Activated CD4-positive, alpha-beta memory T cell treated with anti-CD3 and anti-CD28 coated beads for 36 hours (primary cell): ENCODE results near the gene ETV1. TPM values are rescaled to one million over a fixed set of nuclear protein-coding genes. Genes with fewer than 3 reads are reported as not detected.

Source experiments
- CTCF ChIA-PET: fragments of 350-600 bp; sonication (Branson Sonifier 250); formaldehyde crosslinking; loops from one replicate; lab custom pipeline; 2021; ENCODE audit warnings: antibody characterized with exemption, inconsistent platforms; lab: Charles Lee
- POLR2A ChIA-PET: fragments of 350-600 bp; sonication (Branson Sonifier 250); formaldehyde crosslinking; loops from one replicate; lab custom pipeline; 2021; ENCODE audit warnings: antibody characterized with exemption; lab: Charles Lee
- DNase-seq: peaks from one replicate; pipeline ENCODE4 v3.0.0-alpha.2; 2020
- H3K27ac Mint-ChIP-seq: one replicate; pipeline ENCODE4 v1.8.0; 2021; ENCODE audit warnings: mixed read lengths
- H3K27me3 Mint-ChIP-seq: one replicate; pipeline ENCODE4 v1.8.0; 2021; ENCODE audit warnings: mixed read lengths
- H3K36me3 Mint-ChIP-seq: one replicate; pipeline ENCODE4 v1.8.0; 2021; ENCODE audit warnings: mixed read lengths
- H3K4me1 Mint-ChIP-seq: one replicate; pipeline ENCODE4 v1.8.0; 2021; ENCODE audit warnings: low read depth, mixed read lengths
- H3K4me3 Mint-ChIP-seq: one replicate; pipeline ENCODE4 v1.8.0; 2021; ENCODE audit warnings: mild to moderate bottlenecking, mixed read lengths
- H3K9me3 Mint-ChIP-seq: one replicate; pipeline ENCODE4 v1.8.0; 2021; ENCODE audit warnings: mixed read lengths
- intact Hi-C: fragments of 100-400 bp; cut with micrococcal nuclease; formaldehyde crosslinking; loops from one replicate; pipeline ENCODE4 v1.15.1; 2023
- total RNA-seq, 2 experiments: library from RNA; stranded (reverse); gene quantifications; one replicate each; pipeline ENCODE4 v1.2.3, GENCODE V29; 2021

ETV1 gene
- total RNA-seq, 2 experiments from 2014 or later: 0.31 to 0.59 TPM

DNA sequence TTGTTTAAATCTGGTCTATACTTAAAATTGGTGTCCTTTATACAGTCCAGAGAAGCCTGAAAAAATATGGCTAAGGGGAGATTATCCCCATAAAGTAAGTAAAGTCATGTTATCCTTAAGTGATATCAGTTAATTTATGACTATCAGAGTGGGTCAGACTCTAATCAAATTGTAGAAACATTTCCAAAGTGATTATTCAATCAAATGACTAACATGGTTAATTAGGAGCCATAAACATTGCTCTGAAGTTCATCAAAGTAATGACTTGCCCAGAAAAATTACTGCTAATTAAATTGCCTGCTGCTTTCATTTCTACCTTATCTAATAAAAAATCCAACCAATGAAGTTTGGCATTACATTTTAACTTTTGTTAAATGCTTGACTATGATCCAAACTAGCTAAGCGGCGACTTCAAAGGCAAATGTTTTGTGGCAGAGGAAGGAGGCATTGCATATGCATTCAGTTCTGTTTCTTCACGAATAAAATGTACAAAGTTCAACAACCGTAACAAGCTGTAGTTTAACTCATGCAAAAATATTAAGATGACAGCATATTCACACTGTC, 76.7 kb downstream of the ETV1 start:
- H3K4me1 Mint-ChIP-seq: peaks cover 32% of the 10 kb centered on the region
- H3K36me3 Mint-ChIP-seq: no peaks in the 10 kb centered on the region
- ChIA-PET POLR2A (no interaction called here), CTCF (no interaction called here)
- intact Hi-C loops: loop anchor here (10.0 kb wide), 1 partner anchor 128 kb away; no protein-coding TSS in a partner anchor
- H3K27me3 Mint-ChIP-seq: no peaks in the 10 kb centered on the region
- H3K27ac Mint-ChIP-seq: no peak overlapping the region
- no peaks in the 10 kb centered on the region for H3K9me3 Mint-ChIP-seq
- no peak overlapping the region for H3K4me3 Mint-ChIP-seq
- DNase-seq: no peak

DNA sequence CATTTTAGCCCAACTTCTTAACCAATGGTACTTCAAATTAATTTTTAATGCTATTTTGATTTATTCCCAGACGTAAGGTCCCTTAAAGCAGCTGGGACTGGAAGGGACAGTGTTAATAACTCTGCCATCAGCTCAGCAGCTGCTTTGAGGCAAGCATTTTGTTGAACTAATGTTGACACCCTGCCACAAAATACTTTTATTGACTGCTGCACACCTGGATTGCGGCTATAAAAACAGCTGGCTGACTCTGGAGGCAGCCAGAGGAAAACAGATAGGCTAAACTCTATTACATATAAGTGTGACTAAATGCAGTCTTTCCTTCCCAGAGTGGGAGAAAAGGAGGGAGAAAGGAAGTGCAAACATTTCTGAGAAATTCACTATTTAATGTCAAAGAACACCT, 77.6 kb downstream of the ETV1 start:
- H3K4me1 Mint-ChIP-seq: peaks cover 35% of the 10 kb centered on the region
- intact Hi-C loops: loop anchor here (2.0 to 10.0 kb wide), 3 partner anchors 61 to 127 kb away; no protein-coding TSS in a partner anchor
- POLR2A ChIA-PET: no interaction called here
- no peak for DNase-seq
- no peaks in the 10 kb centered on the region for H3K27me3 Mint-ChIP-seq
- H3K27ac Mint-ChIP-seq: no peak overlapping the region
- no peaks in the 10 kb centered on the region for H3K9me3 Mint-ChIP-seq
- CTCF ChIA-PET: no interaction called here
- H3K4me3 Mint-ChIP-seq: no peak overlapping the region
- no peaks in the 10 kb centered on the region for H3K36me3 Mint-ChIP-seq

DNA sequence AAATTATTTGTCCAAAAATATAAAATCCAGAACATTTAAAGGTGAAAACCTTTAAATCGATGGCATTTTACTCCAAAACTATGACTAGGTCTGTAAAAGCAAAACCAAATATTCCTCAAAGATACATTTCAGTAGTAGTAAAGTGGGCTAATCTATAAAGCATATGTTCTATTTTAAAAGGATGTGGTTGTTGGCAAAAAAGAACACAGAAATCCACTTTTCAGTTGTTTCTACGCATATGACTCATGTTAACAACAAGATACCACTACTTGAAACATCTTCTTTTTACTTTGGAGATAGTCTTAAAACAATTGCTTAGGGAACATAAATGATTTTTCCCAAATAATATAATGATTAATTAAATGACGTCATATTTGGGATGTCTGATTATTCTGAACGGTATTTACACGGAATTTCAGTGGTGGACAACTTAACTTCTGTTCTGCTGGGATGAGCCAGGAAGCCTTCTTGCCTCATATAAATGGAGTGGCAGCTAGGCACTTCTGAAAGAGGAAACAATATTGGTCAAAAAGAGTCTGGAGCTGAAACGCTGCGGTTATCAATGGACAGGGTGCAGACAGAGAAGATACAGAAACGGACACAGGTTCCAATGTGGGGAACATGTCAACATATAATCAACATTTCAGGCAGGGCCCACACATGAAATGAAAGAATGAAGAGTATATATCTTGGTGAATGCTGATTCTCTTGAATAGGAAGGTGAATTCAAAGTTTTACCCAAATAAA, 78.5 kb downstream of the ETV1 start:
- Mint-ChIP-seq H3K27ac (no peak overlapping the region), H3K9me3 (no peaks in the 10 kb centered on the region), H3K27me3 (no peaks in the 10 kb centered on the region), H3K36me3 (no peaks in the 10 kb centered on the region), H3K4me3 (no peak overlapping the region), H3K4me1 (peaks cover 35% of the 10 kb centered on the region)
- POLR2A ChIA-PET: no interaction called here
- CTCF ChIA-PET: no interaction called here
- DNase-seq: no peak
- intact Hi-C loops: loop anchor here (2.0 to 10.0 kb wide), 3 partner anchors 60 to 126 kb away; no protein-coding TSS in a partner anchor

DNA sequence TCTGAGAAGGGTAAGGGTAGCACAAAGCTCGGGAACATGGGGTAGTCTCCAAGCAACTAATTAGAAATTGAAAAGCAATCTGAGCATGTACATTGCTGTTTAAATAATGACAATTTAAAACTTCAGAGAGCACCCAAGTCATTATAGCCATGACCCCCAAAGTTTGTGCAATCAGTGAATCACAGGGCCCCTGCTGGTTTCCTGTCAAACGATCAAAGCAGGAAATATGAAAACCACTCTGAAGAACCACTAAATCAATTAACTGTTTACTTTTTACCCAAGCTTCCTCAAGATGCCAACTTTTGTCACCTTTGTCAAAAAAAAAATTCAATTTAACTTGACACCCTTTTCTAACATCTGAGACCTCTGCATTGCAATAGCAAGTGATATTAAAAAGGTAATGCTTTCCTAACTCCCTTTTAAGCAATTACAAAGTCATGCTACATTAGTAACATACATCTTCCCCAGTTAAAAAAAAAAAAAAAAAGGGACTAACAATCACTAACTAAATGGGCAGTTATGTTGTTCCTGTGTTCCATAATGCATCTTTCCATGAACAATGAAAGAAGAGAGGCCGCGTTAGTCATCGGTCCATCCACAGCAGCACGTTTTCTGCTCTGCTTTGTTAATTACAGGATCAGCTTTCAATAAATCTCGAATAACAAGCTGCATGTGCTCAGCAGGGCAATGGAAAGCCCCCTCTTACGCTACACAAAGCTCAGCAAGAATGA, 80.6 kb downstream of the ETV1 start:
- DNase-seq: peak; percentile 29
- intact Hi-C loops: no loop called here

DNA sequence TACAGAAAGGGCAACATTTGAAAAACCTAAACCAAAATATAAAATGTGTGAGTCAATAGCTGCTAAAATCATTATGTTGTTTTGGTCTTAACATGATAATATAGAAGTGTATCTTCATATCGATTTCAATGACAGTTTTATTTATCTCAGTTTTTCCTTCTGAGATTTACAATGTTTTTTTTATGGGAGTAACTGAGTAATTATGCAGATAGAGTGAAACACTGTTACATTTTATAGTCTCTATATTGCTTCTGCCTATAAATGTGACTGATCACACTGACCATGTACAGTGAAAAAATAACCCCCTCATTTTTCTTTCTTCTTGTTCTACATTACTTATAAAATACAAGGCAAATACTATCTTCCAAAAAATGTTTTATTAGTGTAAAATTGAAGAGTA, 81.6 kb downstream of the ETV1 start:
- intact Hi-C loops: no loop called here
- peaks cover 42% of the 10 kb centered on the region for H3K4me1 Mint-ChIP-seq

More for the DNA sequence above, 80.6 kb downstream of the ETV1 start:
- POLR2A ChIA-PET: no interaction called here
- H3K9me3 Mint-ChIP-seq: no peaks in the 10 kb centered on the region
- no peak overlapping the region for H3K27ac Mint-ChIP-seq
- no peaks in the 10 kb centered on the region for H3K36me3 Mint-ChIP-seq
- no peaks in the 10 kb centered on the region for H3K27me3 Mint-ChIP-seq
- H3K4me3 Mint-ChIP-seq: no peak overlapping the region
- CTCF ChIA-PET: no interaction called here
- peaks cover 42% of the 10 kb centered on the region for H3K4me1 Mint-ChIP-seq

DNA sequence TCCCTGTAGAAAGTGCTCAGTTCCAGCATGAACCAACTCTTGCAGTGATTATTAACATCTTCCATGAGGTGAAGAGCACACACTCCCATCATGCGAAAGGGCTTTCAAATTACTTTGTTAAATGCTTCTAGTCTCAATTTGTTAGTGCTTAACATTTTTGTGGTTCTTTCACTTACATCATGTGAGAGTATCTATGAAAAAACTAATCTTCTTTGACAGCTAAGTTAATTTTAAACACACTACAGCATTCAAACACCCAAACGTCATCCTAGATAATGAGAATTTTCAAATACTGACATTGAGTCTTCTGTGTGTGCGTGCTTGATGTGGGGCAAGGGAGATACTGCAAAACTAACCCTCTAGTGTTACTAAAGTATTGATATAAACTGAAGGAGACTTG, 84.8 kb downstream of the ETV1 start:
- DNase-seq: no peak
- Mint-ChIP-seq H3K27ac (no peak overlapping the region), H3K9me3 (no peaks in the 10 kb centered on the region), H3K27me3 (no peaks in the 10 kb centered on the region), H3K4me3 (no peak overlapping the region), H3K36me3 (no peaks in the 10 kb centered on the region), H3K4me1 (peaks cover 27% of the 10 kb centered on the region)
- intact Hi-C loops: no loop called here
- ChIA-PET POLR2A (no interaction called here), CTCF (no interaction called here)

More for the DNA sequence above, 81.6 kb downstream of the ETV1 start:
- H3K36me3 Mint-ChIP-seq: no peaks in the 10 kb centered on the region
- no peak for DNase-seq
- no peaks in the 10 kb centered on the region for H3K9me3 Mint-ChIP-seq
- H3K27ac Mint-ChIP-seq: no peak overlapping the region
- POLR2A ChIA-PET: no interaction called here
- no peaks in the 10 kb centered on the region for H3K27me3 Mint-ChIP-seq
- CTCF ChIA-PET: no interaction called here
- no peak overlapping the region for H3K4me3 Mint-ChIP-seq

DNA sequence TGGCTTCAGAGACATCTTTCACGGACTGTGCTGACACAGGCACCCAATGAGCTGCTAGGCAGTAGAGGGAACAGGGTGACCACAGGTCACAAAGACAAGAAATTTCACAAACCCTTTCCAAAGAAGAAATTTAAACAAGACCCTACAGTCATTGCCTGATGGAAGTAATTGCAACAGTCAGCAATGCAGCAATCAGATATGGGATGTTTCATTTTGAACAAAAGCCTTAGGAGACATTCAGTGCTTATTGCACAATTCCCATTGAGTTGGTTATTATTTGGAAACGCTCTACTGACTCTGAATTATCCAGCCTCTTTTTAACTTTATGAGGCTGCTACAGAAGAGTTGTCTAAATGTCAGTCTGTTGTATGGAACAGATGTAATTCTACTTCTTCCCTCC, 85.5 kb downstream of the ETV1 start:
- intact Hi-C loops: no loop called here
- H3K4me1 Mint-ChIP-seq: peaks cover 21% of the 10 kb centered on the region
- ChIA-PET POLR2A (no interaction called here), CTCF (no interaction called here)
- no peaks in the 10 kb centered on the region for H3K36me3 Mint-ChIP-seq
- H3K27me3 Mint-ChIP-seq: no peaks in the 10 kb centered on the region
- no peak overlapping the region for H3K4me3 Mint-ChIP-seq
- no peaks in the 10 kb centered on the region for H3K9me3 Mint-ChIP-seq
- no peak overlapping the region for H3K27ac Mint-ChIP-seq
- DNase-seq: no peak

DNA sequence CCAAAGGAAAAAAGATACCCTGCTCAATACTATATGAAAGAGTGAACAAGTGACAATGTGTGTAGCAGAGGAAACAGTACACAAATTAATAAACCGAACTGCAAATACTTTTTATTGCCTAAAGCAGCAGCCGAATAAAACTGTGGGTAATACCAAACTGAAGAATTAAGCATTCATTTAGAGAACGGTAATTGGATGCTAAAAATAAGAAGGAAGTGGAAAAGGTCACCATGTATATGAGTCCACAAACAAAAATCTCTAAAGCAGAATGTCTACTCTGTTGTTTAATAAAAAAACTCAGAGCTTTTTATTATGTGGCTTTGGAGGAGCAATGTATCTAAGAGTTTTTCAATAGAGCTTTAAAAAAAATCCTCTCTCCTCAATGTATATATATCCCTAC, 87.9 kb downstream of the ETV1 start:
- H3K4me3 Mint-ChIP-seq: no peak overlapping the region
- H3K4me1 Mint-ChIP-seq: peaks cover 7% of the 10 kb centered on the region
- DNase-seq: no peak
- no peaks in the 10 kb centered on the region for H3K27me3 Mint-ChIP-seq
- intact Hi-C loops: no loop called here
- ChIA-PET POLR2A (no interaction called here), CTCF (no interaction called here)
- no peaks in the 10 kb centered on the region for H3K9me3 Mint-ChIP-seq
- H3K27ac Mint-ChIP-seq: no peak overlapping the region
- H3K36me3 Mint-ChIP-seq: no peaks in the 10 kb centered on the region

DNA sequence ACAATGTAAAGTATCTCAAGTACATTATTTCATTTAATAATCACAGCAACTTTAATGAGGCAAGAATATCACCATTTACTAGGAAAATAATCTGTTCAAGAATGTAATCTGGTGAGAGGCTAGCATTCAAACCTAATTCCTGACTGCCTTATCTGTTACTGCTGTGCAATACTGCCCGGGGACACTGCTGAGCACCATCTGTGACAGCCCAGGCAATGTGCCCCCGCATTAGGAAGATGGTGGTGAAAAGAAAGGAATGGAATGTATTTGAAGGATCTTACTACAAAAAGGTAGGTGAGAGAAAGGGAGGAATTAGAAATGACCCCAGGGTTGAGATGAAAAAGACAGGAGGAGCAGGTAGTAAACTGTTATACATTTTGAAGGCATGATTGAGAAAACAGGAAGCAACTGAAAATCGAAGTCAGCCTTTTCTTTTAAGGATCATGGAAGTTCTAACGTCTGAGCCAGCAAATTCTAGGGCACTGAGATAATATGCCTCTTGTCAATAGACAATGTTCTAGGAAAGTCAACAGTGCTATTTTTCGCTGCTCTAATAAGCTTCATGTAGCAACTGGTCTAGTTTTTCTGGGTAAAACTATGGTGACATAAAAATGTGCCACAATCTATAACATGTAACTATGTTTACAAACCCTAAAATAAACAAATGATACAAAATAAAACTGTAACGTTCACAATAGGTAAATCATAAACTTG, 90.4 kb downstream of the ETV1 start:
- H3K4me1 Mint-ChIP-seq: peaks cover under 1% of the 10 kb centered on the region

DNA sequence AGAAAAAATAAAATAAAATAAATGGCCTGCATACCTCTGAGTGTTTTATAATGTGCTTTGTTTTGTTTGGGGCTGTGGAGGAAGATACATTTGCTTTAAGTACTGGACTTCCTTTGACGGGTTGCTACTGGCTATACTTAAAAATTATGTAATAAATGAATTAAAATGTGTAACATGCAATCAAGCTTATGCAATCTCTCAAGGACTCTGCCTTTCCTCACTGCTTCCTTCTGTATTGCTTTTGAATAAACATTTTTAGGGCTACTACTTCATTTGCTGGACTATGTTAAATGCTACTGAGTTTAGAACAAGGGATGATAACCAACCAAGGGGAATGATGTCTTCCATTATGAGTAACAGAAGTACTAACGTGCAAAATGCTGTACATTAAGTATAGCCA, 91.6 kb downstream of the ETV1 start:
- no peak overlapping the region for H3K4me3 Mint-ChIP-seq
- intact Hi-C loops: no loop called here

More for the DNA sequence above, 90.4 kb downstream of the ETV1 start:
- Mint-ChIP-seq H3K27me3 (no peaks in the 10 kb centered on the region), H3K4me3 (no peak overlapping the region), H3K9me3 (no peaks in the 10 kb centered on the region), H3K36me3 (no peaks in the 10 kb centered on the region), H3K27ac (no peak overlapping the region)
- intact Hi-C loops: no loop called here
- no peak for DNase-seq
- ChIA-PET CTCF (interaction anchor here (0.6 kb wide), 1 partner anchor 1544 kb away, joined by 4 read pairs; no protein-coding TSS in a partner anchor), POLR2A (no interaction called here)

DNA sequence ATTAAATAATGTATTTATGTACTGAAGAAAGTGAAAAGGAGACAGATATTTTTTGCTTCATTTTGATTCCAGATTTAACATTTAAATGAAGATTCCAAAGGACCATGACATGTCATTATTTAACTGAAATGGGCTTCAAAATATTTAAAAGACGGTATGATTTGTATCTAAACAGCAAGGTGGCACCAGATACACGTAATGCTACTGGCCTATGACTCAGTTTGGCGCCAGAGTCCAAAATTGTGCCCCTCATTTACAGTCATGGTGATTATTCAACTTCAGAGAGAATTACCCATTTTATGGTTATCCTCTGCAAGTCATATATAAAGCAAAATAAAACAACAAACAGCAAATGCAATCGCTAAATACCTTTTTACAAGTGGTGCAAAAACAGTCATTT, 94.5 kb downstream of the ETV1 start:
- ChIA-PET POLR2A (no interaction called here), CTCF (no interaction called here)
- H3K27me3 Mint-ChIP-seq: no peaks in the 10 kb centered on the region
- no peak overlapping the region for H3K4me3 Mint-ChIP-seq
- no peaks in the 10 kb centered on the region for H3K36me3 Mint-ChIP-seq
- no peak overlapping the region for H3K27ac Mint-ChIP-seq
- no peak for DNase-seq
- no peaks in the 10 kb centered on the region for H3K9me3 Mint-ChIP-seq
- H3K4me1 Mint-ChIP-seq: no peaks in the 10 kb centered on the region
- intact Hi-C loops: no loop called here

More for the DNA sequence above, 91.6 kb downstream of the ETV1 start:
- H3K9me3 Mint-ChIP-seq: no peaks in the 10 kb centered on the region
- no peak overlapping the region for H3K27ac Mint-ChIP-seq
- ChIA-PET CTCF (no interaction called here), POLR2A (no interaction called here)
- DNase-seq: no peak
- H3K4me1 Mint-ChIP-seq: no peaks in the 10 kb centered on the region
- H3K27me3 Mint-ChIP-seq: no peaks in the 10 kb centered on the region
- no peaks in the 10 kb centered on the region for H3K36me3 Mint-ChIP-seq

DNA sequence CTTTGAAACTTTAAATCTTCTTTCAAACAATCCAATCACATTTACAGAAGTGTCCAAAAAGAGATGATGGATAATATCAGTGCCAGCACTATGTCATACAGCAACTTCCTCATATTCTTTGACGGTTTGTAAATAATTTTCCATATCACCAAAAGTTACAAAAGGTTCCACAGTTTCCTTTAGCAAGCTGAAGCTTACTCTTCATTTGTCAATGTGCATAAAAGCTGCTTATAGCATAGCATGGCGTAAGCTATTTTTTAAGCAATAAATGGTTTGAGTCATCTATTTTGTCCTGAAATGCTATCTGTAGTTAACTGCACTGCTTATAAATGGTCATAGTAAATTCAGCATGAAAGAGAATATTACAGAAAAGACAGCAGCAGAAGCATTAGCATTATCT, 95.1 kb downstream of the ETV1 start:
- Mint-ChIP-seq H3K4me1 (no peaks in the 10 kb centered on the region), H3K36me3 (no peaks in the 10 kb centered on the region), H3K27me3 (no peaks in the 10 kb centered on the region), H3K9me3 (no peaks in the 10 kb centered on the region), H3K27ac (no peak overlapping the region), H3K4me3 (no peak overlapping the region)
- CTCF ChIA-PET: no interaction called here
- POLR2A ChIA-PET: no interaction called here
- intact Hi-C loops: no loop called here
- DNase-seq: no peak
